ENCODE results near the gene TMC2. TPM values are rescaled to one million over a fixed set of nuclear protein-coding genes. Genes with fewer than 3 reads are reported as not detected.

TMC2 gene
- total and polyA plus RNA-seq, 2 of the 4 experiments (the other 2 are of a cell fraction): not detected

GRCh38 chr20:2563116-2563515 lies 26.7 kb downstream of the TMC2 start:
- Histone ChIP-seq H3K27ac (ENCODE audit: insufficient read depth, low read length) (no peak overlapping the region), H3K4me1 (ENCODE audit: control insufficient read depth, insufficient read depth, low read length) (no peaks in the 10 kb centered on the region), H2BK5ac (ENCODE audit: low read depth, low read length, poor library complexity, severe bottlenecking) (no peak overlapping the region), H3K9me3 (ENCODE audit: control insufficient read depth, insufficient read depth, low read length) (0 out of 2 replicates have a peak, but pooled peaks cover 2% of the 10 kb centered on the region), H3K9ac (ENCODE audit: low read depth, low read length) (no peak overlapping the region), H3K79me1 (ENCODE audit: low read depth in 1 of 2, low read length in 2 of 2) (no peaks in the 10 kb centered on the region), H2AFZ (replicated peaks; ENCODE audit: low read length, poor library complexity) (no peak overlapping the region), H3K36me3 (ENCODE audit: control insufficient read depth, insufficient read depth, low read length) (no peaks in the 10 kb centered on the region), H4K91ac (ENCODE audit: insufficient read depth, low read depth, low read length) (no peak overlapping the region), H3K18ac (ENCODE audit: low read depth, low read length) (no peak overlapping the region), H3K27me3 (ENCODE audit: control insufficient read depth, insufficient read depth, low read length) (peaks cover 45% of the 10 kb centered on the region), H4K20me1 (ENCODE audit: insufficient read depth, low read length) (no peaks in the 10 kb centered on the region), H3K14ac (replicated peaks; ENCODE audit: low read depth, low read length) (no peak overlapping the region), H3K4ac (ENCODE audit: low read depth, low read length) (no peak overlapping the region), H3K23ac (ENCODE audit: low read depth, low read length) (no peak overlapping the region), H4K8ac (ENCODE audit: low read depth in 2 of 2, low read length in 2 of 2) (no peak overlapping the region), H2BK15ac (ENCODE audit: low read depth, low read length) (no peak overlapping the region), H4K5ac (ENCODE audit: low read depth, low read length) (no peak overlapping the region), H3K9me1 (ENCODE audit: insufficient read depth, low read length) (no peaks in the 10 kb centered on the region), H3K56ac (ENCODE audit: extremely low read depth, insufficient read depth, low read length) (no peak overlapping the region), H3K4me2 (ENCODE audit: low read depth, low read length) (no peak overlapping the region), H2BK120ac (ENCODE audit: low read depth, low read length) (no peak overlapping the region), H2AK9ac (replicated peaks; ENCODE audit: low read depth, low read length, poor library complexity) (no peak overlapping the region), H2AK5ac (ENCODE audit: low read depth, low read length) (no peak overlapping the region), H3K4me3 (ENCODE audit: insufficient read depth, low read depth, low read length) (no peak overlapping the region), H2BK20ac (ENCODE audit: low read depth, low read length) (no peak overlapping the region)
- dilution Hi-C loops (cut with HindIII; ENCODE audit: low sequenced_read_pairs, unreplicated experiment) (no loop called here), intact Hi-C loops (cut with micrococcal nuclease) (no loop called here), in situ Hi-C loops (cut with MboI; ENCODE audit: low sequenced_read_pairs) (no loop called here)
- ChIA-PET POLR2A (ENCODE audit: unreplicated experiment) (no interaction called here), CTCF (interaction anchor here (0.7 kb wide), 1 partner anchor 141 kb away, joined by 3 read pairs; no protein-coding TSS in a partner anchor)
- TF ChIP-seq CHD1 (IDR thresholded peaks at IDR 0.05; ENCODE audit: low read depth, low read length) (no peak), MAZ (IDR thresholded peaks at IDR 0.05; ENCODE audit: borderline replicate concordance, low read depth, low read length) (no peak), CEBPB (IDR thresholded peaks at IDR 0.05; ENCODE audit: low read depth, low read length) (no peak), NFE2L2 (IDR thresholded peaks at IDR 0.05; ENCODE audit: low read depth, low read length) (no peak)
- BruUV-seq (replicated peaks): no TSS peak
- DNase-seq (no peak), ATAC-seq (ENCODE audit: low read depth) (no peak)
- no CpG with 5 or more reads among the region's 8 CpGs for WGBS, 2 experiments (ENCODE audit: extremely low coverage in 2 of 2, insufficient read length in 1 of 2)
